Fibroblast of lung (primary cell): ENCODE data around the gene RANBP1.

ENCODE experiments used
- EZH2 ChIP-seq: IDR thresholded peaks from 2 replicates; pipeline ENCODE4 v1.5.1; 2012; ENCODE audit warnings: low read length, control low read depth, mild to moderate bottlenecking; ENCODE audit errors: missing control alignments
- TF ChIP-seq, protein P1 (sequence below), 2 donors: IDR thresholded peaks in 1 of 2; conservative IDR thresholded peaks in 1 of 2; 1 replicate in 1 of 2; 2 replicates in 1 of 2; pipeline ENCODE4 v1.5.1; 2011 to 2012; ENCODE audit warnings: low read length in 2 of 2, control low read depth in 1 of 2, inconsistent platforms in 1 of 2, low read depth in 1 of 2, mild to moderate bottlenecking in 1 of 2

DNA sequence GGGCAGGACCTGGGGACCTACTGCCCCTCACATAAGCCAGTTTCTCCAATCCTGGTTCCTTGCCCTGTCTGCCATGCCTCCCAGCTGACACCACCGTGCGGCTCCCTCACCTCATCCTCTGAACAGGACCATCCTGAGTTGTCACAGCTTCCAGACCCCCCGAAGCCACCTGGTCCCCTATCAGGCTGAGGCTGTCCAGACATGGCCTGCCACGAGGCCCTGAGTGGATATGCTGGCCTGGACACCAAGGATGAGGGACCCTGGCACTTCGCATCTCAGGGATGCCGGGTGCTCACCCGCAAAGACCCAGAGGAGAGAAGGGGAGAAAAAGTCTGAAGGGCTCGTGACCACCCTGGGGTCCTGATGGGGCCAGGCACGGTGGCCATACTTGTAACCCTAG lies 50.8 kb downstream of the RANBP1 start:
- TF ChIP-seq, protein P1, sequence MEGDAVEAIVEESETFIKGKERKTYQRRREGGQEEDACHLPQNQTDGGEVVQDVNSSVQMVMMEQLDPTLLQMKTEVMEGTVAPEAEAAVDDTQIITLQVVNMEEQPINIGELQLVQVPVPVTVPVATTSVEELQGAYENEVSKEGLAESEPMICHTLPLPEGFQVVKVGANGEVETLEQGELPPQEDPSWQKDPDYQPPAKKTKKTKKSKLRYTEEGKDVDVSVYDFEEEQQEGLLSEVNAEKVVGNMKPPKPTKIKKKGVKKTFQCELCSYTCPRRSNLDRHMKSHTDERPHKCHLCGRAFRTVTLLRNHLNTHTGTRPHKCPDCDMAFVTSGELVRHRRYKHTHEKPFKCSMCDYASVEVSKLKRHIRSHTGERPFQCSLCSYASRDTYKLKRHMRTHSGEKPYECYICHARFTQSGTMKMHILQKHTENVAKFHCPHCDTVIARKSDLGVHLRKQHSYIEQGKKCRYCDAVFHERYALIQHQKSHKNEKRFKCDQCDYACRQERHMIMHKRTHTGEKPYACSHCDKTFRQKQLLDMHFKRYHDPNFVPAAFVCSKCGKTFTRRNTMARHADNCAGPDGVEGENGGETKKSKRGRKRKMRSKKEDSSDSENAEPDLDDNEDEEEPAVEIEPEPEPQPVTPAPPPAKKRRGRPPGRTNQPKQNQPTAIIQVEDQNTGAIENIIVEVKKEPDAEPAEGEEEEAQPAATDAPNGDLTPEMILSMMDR (conservative IDR thresholded peaks at IDR 0.05 in 1 of 2, IDR thresholded peaks at IDR 0.05 in 1 of 2; ENCODE audit: low read depth in 1 of 2, low read length in 2 of 2) = no peak
- TF ChIP-seq EZH2 = no peak
